ENCODE results near the gene FOXB1.

Gene FOXB1

DNA sequence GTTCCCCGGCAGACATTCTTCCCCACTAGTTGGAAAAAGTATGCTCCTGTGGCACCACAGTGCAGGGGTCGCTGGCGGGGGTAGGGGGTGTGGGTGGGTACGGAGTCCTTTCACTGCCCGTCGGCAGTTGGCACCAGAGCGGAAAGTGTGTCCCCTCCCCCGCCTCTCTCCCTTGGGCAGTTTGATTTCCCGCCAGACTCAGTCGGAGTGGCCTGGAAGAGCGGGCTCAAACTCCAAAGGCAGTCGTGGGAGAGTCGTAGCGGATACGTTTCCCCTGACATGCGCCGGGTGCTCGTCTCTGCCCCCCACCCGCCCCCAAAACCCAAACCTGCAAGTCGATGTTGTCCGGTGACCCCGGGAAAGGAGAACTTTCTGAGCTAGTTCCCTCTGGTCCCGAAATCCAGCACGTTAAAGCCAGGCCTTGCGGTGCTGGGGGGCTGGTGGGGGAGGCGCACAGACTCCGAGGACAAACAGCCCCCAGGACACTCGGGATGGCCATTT, 4.4 kb upstream of the FOXB1 start:
- DNase-seq, result no peak

DNA sequence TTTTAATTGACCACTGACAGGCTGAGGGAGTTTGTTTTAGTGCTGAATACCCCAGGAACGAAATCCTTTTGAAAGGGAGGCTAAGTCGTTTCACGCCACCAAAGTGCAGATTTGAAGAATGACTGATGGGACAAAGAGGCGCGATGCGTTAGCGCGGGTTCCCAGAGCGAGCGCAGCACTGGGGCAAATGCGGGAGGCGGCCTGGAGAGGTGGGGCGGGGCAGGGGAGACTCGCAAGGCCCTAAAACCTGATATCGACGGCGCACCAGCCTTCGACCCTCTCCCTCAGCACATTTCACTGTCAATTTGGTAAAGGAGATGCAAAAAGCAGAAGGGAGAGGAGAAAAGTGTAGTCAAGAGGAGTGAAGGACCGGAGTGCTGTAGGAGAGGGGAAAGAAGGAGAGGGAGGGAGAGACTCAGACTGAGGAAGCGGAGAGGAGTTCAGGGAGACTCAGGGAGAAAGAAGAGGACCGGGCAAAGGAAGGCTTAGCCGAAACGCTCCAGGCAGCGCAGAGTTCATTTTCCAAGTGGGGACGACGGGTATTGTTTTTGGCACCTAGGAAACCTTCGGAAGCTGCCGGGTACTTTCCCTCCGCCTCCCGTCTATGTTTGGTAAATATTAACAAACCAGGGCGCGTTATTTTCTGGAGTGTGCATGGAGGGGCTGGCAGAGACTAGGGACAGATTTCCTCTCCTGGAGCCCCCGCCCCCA, 3.8 kb upstream of the FOXB1 start:
- no peak for DNase-seq

DNA sequence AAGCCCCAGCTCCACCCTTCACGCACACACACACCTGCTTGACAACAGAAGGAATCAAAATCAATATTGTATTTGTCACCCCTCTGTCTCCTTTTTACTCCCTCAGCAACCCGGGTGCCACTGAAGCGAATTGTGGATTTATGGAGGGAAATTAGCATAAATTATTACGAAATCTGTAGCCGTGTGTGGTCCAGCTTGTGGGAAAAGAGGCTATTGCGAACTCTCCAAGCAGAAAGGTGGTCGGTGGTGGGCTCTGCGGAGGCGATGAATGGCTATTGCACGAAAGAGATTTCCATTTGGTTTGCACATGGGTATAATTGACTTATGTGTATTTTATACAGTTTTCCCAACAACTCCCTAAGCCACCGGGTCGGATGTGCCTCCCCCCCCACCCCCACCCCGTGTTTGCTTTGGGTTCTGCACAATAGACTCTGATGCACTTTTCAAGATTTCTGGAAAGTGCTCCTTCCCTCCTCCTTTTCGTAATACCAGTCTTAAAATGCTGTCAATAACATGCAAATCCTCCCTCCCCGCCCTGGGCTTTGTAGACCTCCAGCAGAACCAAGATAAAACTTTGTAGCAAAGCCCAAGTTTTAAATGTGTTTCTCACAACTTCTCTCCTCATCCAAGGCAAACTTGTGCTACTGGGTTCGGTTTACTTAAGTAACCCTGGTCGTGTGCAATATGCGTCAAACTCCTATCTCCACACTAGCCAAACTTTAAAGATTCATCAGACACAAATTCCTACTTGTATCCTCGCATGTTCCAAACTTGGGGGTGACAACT, 3.1 kb upstream of the FOXB1 start:
- DNase-seq, result no peak

DNA sequence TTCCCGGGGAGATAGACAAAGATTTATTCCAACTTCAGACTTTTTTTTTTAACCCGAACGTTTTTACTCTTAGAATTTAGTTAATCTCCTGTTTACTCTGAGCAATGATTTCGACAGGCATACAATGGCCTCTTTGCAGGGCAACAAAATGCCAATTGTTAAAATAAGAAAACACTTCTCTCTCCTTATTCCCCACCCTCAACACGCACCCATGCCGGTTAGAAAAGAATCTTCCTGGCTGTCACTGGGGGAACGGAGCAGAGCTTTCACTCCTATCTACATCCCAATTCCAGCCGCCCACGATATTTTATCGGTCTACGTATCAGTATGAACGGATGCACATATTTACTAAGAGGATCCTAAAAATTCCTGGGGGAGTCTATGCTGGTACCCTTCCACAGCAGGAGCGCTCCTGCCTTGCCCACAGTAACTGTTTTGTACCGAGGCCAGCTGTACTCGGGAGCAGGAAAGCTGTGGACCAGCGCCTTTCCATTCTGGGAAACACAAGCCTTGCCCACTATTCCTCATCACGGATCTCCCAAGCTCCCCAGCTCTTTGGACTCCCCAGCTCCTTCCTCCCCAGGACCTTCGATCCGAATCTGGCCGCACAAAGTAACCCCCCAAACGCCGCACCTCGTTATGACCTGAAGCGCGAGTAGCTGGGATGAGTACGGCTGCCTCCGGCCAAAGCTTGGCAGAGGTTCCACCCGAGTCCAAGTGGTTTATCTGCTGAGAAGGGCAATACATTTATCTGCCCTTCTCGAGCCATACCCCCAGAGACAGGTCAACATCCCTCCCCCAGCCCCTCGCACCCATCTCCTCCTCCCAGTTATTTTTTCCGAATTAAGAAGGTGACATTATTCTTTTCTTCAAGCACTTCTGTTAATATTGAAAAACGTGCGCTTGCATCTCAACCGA, 2.2 kb upstream of the FOXB1 start:
- DNase-seq, result no peak

DNA sequence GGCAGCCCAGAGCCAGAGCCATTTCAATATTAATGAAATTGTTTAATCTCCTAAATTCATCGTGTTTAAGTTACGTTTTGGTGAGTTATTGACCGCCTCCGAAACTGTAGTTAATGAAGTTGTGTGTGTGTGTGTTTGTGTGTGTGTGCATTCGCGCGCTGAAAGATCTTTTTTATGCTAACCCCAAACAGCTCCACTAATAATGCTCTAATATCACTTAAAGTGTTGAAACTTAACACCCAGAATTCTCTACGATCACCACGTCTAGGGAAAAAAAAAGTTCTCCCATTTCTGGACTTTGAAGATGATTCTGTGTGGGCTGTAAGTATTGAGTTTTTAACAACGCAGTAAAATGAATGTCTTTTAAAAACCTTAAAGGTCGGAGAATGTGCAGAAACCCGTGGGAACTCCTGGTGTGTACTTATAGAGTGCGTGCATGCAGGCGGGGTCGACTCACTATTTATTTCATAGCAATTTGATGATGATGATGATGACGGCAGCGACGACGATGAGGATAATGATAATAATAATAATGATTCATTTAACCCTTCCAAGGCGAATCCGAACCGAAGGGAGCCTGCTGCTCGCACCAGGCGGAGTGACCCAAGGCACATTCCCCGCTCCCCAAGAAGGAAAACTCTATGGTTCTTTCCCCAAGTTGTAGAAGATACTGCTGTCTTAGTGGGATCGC, 1.4 kb upstream of the FOXB1 start:
- DNase-seq, result no peak

DNA sequence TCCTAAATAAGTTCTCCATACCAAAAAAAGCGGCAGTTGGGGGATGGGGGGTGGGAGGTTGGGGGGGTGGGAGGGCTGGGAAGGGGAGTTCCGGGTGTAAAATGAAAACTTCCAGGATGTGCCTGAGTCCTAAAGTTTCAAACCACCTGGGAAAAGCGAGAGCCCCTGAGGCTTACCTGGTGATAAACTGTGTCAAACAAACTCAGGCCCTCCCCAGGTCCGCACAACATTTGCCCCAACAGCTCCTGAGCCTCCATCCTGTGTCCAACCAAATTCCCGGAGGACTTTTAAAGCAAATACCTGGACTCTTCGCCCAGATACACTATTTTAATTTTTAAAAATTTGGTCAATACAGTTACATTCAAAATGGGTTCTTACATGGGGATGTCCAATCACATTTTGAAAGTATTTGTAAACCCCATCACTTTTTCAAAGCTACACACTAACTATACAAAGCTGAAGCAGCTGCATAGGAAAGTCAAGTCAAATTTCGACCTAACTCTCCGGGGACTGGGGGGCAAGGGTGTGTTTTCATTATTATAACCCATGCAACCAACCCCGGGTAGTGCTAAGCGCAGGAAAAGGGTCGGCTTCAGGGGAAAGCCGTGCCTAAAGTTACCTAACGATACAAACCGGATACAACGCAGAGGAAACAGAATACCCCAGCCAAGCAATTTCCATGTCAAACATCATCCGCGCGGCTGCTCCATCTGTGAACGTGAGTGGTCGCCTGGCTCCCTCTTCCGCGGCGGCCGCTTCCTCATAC, 685 bp upstream of the FOXB1 start:
- peak in 1 of 2 donors; percentile 32 for DNase-seq

DNA sequence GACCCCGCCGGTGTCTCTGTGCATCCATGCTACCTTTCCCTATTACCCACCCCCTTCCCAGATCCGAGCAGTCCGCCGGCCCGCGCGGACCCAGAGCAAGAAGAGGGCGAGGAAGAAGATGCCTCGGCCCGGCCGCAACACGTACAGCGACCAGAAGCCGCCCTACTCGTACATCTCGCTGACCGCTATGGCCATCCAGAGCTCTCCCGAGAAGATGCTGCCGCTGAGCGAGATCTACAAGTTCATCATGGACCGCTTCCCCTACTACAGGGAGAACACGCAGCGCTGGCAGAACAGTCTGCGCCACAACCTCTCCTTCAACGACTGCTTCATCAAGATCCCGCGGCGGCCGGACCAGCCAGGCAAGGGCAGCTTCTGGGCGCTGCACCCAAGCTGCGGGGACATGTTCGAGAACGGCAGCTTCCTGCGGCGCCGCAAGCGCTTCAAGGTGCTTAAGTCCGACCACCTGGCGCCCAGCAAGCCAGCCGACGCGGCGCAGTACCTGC, 788 bp downstream of the FOXB1 start:
- DNase-seq, result peak in 1 of 2 donors; percentile 26

DNA sequence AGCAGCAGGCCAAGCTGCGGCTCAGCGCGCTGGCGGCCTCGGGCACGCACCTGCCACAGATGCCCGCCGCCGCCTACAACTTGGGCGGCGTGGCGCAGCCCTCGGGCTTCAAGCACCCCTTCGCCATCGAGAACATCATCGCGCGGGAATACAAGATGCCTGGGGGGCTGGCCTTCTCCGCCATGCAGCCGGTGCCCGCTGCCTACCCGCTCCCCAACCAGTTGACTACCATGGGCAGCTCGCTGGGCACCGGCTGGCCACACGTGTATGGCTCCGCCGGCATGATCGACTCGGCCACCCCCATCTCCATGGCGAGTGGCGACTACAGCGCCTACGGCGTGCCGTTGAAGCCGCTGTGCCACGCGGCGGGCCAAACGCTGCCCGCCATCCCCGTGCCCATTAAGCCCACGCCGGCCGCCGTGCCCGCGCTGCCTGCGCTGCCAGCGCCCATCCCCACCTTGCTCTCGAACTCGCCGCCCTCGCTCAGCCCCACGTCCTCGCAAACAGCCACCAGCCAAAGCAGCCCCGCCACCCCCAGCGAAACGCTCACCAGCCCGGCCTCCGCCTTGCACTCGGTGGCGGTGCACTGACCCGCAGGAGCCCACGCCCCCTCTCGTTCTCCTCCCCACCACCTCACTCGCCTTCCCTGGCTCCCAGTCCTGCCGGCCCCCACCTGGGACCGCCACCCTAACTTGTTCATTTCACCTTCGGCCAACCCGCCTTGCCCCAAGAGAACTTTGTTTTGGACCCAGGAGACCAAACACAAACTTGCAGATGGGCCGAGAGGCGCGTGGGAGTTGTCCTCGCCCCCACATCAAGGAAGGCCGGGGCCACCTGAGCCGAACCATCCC, 1.5 kb downstream of the FOXB1 start:
- no peak for DNase-seq

DNA sequence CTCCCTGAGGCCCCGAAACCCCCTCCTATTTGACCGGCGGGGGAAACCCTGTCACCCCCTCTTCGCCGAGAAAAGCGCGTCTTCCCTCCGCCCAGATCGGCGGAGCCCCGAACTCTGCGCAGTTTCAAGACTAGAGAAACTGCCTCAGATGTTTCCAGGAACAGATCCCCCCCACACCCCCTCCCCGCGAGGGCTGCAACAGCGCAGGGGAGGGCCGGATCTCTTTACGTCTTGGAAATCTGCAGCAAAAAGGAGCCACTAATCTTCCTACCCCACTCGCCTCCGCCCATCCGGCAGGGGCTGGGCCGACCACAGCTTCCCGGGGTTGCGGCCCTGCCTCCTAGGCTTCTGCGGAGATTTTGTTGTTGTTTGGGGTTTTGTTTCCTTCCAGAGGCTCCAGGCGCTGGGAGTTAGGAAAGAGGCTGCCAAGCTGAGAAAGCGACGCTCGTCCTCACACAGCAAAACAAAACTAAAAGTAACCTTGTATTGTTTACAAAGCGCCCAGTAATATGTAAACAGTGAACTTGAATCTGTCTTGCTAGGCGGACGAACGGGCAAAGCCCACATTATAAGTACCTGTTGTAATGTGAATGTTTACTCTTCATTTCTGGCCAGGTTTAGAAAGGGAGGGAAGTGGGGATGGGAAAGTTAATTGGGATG, 2.2 kb downstream of the FOXB1 start:
- peak; percentile 41 to 70 for DNase-seq

DNA sequence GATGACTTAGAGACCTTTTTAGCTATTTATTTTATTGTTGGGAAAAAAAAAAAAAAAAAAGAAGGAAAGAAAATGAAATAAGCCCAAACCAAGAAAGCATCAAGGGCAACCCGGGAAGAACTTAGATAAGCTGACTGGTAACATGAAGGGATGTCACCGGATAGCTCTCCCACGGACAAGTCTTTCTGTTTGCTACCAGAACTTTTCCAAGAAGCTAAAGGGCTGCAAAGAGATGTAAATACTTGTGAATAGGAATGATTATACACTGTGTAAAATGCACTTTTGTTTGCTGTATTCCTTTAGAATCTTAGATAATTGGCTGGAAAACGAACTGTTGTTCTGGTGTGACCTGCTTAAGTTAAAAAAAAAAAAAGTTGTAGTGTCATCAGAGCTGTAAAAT, 2.8 kb downstream of the FOXB1 start:
- no peak for DNase-seq

DNA sequence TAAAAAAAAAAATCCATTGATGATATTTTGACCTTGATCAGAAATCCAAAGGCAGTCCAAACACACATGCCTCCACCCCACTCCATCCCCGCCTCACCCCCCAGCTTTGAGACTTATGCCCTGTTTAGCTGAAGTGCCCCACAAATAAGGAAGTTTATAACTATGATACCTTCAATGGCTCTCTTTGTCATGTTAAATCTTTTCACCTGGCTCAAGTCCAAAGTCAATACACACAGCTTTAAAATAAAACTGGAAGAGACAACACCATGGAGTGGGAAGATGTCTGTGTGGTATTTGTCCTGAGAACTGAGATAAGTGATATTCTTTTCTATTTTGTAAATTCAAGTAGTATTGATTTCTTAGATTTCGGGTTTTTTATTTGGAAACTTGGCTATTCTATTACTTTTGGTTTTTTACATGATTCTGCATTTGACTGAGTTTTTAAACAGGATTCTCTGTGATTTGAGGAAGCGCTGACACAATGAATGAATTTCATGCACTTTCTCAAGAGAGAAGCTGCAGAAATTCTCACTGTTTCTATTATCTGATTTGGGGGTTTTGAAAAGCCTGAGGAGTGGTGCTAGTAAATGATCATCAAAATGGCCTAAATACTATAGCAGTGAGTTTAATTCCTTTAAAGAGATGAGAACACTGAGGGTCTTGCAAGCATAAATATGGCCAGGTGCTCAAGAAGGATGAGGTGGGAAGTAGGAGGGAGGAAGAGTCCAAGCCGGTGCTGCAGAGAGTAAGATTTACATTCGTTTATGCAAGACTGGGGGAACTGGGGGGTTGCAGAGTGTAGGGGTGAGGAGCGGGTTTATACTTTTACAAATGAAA, 5.2 kb downstream of the FOXB1 start:
- no peak for DNase-seq

DNA sequence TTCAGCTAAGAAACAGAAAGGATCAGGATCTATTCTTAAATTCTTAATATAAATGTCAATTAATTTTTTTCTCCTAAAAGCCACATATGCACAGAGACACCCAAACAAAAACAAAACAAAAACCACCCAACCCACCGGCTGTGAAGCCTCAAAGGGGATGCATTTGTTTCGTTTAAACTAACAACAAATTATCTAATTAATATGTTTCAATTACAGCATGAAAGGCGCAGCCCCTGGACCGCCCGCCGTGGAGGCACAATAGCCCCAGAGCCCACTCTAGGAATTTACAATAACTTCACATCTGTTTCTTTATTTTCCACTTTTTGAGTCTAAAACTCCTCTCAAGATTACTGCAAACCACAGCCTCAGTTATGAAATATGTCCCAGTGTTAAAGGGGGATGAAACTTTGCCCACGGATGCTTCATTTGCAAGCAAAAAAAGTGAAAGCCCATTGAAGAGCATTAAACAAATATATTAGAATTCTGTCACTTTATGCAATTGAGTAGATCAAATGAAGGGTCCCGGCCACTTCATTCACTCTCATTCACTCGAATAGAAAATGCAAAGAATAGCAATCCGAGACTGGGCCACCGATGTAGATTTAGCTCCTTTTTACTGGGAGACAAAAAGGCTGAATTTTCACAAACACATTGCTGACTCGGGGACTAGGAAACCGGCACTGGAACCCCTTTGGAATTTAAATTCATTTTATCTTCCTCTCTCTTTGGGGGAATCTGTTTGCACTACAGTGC, 6.0 kb downstream of the FOXB1 start:
- no peak for DNase-seq

DNA sequence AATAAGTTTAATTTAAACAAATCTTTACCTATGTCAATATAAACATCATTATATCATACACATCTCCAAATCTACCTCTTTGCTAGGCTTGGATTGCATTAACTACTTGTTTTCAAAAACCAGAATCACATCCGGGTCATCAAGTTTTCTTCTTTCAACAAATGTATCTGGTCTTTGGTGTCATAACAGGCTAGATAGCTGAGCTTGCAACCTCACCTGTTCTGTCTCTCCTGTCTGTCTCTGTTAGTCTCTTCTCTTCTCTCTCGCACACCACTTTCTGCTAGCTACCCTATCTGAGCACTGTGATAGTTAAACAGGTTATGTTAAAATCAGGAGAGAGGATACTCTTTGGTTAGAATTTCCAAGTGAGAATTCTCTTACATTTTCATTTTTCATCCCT, 6.7 kb downstream of the FOXB1 start:
- no peak for DNase-seq

DNA sequence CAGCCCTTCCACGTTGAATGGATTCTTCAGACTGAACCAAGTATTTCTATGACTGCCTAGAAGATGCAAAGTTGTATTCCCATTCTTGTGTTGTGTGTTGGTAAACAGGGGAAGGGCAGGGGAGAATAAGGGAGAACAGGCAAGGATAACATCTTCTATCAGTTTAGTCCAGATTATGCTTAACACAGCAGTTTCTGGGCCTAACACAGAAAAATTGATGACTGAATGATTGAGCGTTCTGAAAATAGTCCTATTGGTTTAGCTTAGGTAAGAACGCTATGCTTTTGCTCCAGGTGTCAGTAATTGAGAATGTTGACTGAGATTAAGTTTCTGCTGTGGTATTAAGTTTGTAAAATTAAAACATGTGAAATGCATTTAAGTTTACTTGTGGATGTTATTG, 8.6 kb downstream of the FOXB1 start:
- DNase-seq, result no peak

DNA sequence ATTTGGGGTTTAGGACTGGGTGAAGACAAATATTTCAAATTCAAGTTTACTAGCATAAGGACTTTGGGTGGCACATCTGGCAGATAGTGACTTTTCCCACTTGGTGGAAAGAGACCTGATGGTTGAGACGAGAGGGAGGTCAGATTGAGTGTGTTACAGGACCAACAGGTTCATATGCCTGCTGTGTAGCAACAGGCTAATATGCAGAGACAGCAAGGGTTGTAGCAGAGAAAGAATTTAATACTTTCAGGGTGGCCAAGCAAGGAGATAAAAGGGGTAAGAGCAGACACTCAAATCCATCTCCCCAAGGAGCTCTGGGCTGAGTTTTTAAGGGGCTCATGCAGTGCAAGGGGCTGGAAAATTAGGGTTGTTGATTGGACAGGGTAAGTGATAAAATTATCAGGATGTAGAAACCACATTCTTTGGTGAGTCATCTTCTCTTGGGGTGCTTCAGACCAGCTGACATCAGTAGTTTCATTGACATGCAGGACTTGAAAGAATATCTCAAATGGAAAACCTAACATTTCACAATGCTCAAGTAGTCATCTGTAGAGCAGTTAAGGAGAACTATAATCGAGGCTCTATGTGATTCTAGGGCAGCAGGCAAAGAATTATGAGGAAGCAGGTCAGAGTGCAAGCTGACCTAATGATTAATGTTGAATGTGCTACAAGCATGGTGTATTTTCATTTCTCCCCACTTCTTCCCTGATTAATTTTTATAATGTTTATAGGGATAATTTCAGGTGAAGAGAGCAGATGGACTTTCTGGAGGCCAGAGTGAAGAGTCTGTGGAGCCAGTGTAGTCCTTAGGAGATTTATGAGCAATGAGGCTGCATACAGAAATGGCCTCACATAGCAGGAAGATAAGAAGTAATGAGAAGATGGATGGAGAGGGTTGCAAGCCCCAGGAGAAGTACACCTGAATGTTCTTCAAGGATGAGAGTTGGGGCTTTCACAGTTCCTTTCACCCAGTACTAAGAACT, 13.7 kb downstream of the FOXB1 start:
- no peak for DNase-seq

DNA sequence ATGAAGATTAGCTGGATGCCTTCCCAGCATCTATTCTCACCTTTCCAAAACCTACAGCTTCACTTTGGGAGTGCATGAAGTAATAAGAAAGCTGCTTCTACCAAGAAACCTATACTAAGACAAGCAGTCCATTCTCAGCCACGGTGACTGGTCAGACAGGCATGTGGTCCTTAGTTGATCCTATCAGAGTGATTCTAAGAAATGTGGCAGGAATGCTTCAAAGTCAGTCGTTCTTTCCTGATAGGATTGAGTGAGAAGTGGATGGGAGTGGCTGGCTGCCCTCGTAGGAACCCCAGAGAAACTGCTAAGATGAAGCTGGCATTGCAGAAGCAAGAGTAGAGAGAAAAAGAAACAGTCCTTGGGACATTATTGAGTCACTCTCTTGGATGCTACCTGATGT, 16.6 kb downstream of the FOXB1 start:
- DNase-seq, result no peak

Data from CD4-positive, alpha-beta T cell treated with Interleukin-4 for 1 hour (primary cell).